Gastrocnemius medialis (tissue), 4 donors: ENCODE measurements around the gene ZNF584. TPM values are rescaled to one million over a fixed set of nuclear protein-coding genes. Genes with fewer than 3 reads are reported as not detected.
A peak's percentile ranks its signal among the peaks of the same experiment; 100 is the strongest.
"Not testable (repeated sequence)": the region's sequence is repeated elsewhere in the genome, so short reads cannot be mapped to it uniquely, and the experiment has no call there.

Experiments
- ATAC-seq, 2 donors: fragments of 150-250 bp; one replicate each; pipeline ENCODE4 v1.9.1; 2016
- DNase-seq, 2 donors: peaks; one replicate each; pipeline ENCODE4 v3.0.0-alpha.2; 2019
- H3K27ac ChIP-seq, 4 donors: fragments of 200-600 bp; sonication (generic); 1 replicate in 1 of 4; 2 replicates in 3 of 4; pipeline ENCODE4 v1.5.1; 2016 to 2018; ENCODE audit warnings: mild to moderate bottlenecking in 2 of 4, moderate library complexity in 1 of 4
- H3K27me3 ChIP-seq, 3 donors: fragments of 200-600 bp; sonication (generic) in 2 of 3; 1 replicate in 1 of 3; 2 replicates in 2 of 3; pipeline versions ENCODE4 v1.5.1 to v1.6.0; 2016 to 2019; ENCODE audit warnings: mild to moderate bottlenecking in 1 of 3, moderate library complexity in 1 of 3
- H3K36me3 ChIP-seq, 2 donors: fragments of 200-600 bp; sonication (generic) in 1 of 2; one replicate each; pipeline ENCODE4 v1.5.1; 2017 to 2018
- H3K4me1 ChIP-seq, 2 donors: fragments of 200-600 bp; sonication (generic) in 1 of 2; one replicate each; pipeline ENCODE4 v1.5.1; 2016 to 2017; ENCODE audit warnings: mild to moderate bottlenecking in 2 of 2
- H3K4me3 ChIP-seq, 4 donors: fragments of 200-600 bp; sonication (generic) in 3 of 4; 1 replicate in 1 of 4; 2 replicates in 3 of 4; pipeline ENCODE4 v1.5.1; 2016 to 2019; ENCODE audit warnings: mild to moderate bottlenecking in 2 of 4
- H3K9me3 ChIP-seq, 3 donors: fragments of 200-600 bp; sonication (generic) in 2 of 3; 1 replicate in 1 of 3; 2 replicates in 2 of 3; pipeline ENCODE4 v1.5.1; 2016 to 2019
- POLR2A ChIP-seq, 2 donors: fragments of 450-650 bp; IDR thresholded peaks; one replicate each; pipeline ENCODE4 v1.6.1; 2017; ENCODE audit warnings: antibody characterized with exemption in 2 of 2, mild to moderate bottlenecking in 2 of 2, moderate library complexity in 2 of 2
- in situ Hi-C, 4 donors: fragments of 200-750 bp; cut with MboI; loops; one replicate each; pipeline versions ENCODE4 v1.15.0 to v1.8.0; 2017; ENCODE audit warnings: low sequenced_read_pairs in 4 of 4
- intact Hi-C: fragments of 100-400 bp; cut with DNase I; formaldehyde crosslinking; loops from one replicate; pipeline ENCODE4 v1.15.1; 2023; ENCODE audit warnings: low total_unique reads
- total RNA-seq, 4 donors: library from RNA; depleted of rRNA; stranded (reverse); fragments of >200 nt; gene quantifications; one replicate each; pipeline versions ENCODE4 v1.1.0 to v1.2.3, GENCODE V29; 2016
- TF ChIP-seq, protein P1 (sequence below), 5 experiments: fragments of 450-650 bp in 3 of 5; fragments of 200-600 bp in 2 of 5; sonication (generic) in 2 of 5; IDR thresholded peaks in 4 of 5; conservative IDR thresholded peaks in 1 of 5; 1 replicate in 4 of 5; 2 replicates in 1 of 5; pipeline ENCODE4 v1.5.1; 2016 to 2019; ENCODE audit warnings: antibody characterized with exemption in 5 of 5, mild to moderate bottlenecking in 3 of 5, moderate library complexity in 3 of 5

Gene ZNF584
- total RNA-seq, 4 donors from 2014 or later, result 8.5 to 21.4 (median 10.2) TPM

GRCh38 chr19:58439576-58440554, 31.4 kb downstream of the ZNF584 start, which contains the start of gene ZNF132:
Gene ZNF132, minus strand, starts transcription at chr19:58440153. Its CDS starts 332 bp downstream, at chr19:58439821.
- ATAC-seq (peak; percentile 100), DNase-seq (peak; percentile 98 to 99)
- intact Hi-C loops, result loop anchor here (1.0 to 2.0 kb wide), 7 partner anchors 11 to 826 kb away; partner anchors contain the start of genes RPS5, ZNF134, ZNF274 and ZNF324B
- TF ChIP-seq, protein P1, sequence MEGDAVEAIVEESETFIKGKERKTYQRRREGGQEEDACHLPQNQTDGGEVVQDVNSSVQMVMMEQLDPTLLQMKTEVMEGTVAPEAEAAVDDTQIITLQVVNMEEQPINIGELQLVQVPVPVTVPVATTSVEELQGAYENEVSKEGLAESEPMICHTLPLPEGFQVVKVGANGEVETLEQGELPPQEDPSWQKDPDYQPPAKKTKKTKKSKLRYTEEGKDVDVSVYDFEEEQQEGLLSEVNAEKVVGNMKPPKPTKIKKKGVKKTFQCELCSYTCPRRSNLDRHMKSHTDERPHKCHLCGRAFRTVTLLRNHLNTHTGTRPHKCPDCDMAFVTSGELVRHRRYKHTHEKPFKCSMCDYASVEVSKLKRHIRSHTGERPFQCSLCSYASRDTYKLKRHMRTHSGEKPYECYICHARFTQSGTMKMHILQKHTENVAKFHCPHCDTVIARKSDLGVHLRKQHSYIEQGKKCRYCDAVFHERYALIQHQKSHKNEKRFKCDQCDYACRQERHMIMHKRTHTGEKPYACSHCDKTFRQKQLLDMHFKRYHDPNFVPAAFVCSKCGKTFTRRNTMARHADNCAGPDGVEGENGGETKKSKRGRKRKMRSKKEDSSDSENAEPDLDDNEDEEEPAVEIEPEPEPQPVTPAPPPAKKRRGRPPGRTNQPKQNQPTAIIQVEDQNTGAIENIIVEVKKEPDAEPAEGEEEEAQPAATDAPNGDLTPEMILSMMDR (IDR thresholded peaks at IDR 0.05 in 4 of 5, conservative IDR thresholded peaks at IDR 0.05 in 1 of 5), result no peak
- peak; percentile 38 to 44 for TF ChIP-seq POLR2A (IDR thresholded peaks at IDR 0.05)
- Histone ChIP-seq H3K4me3 (peak within 1 kb of the TSS; percentile 78 to 95 (median 82)), H3K4me1 (peaks cover 16 to 17% of the 10 kb centered on the region in 2 donors), H3K9me3 (peaks cover 2 to 22% (median 14%) of the 10 kb centered on the region in 3 donors), H3K36me3 (peaks cover 8 to 35% of the 10 kb centered on the region in 2 donors), H3K27me3 (no peaks in the 10 kb centered on the region), H3K27ac (peak within 1 kb of the TSS; percentile 70 to 87 (median 78))
- in situ Hi-C loops, result no loop called here

DNA sequence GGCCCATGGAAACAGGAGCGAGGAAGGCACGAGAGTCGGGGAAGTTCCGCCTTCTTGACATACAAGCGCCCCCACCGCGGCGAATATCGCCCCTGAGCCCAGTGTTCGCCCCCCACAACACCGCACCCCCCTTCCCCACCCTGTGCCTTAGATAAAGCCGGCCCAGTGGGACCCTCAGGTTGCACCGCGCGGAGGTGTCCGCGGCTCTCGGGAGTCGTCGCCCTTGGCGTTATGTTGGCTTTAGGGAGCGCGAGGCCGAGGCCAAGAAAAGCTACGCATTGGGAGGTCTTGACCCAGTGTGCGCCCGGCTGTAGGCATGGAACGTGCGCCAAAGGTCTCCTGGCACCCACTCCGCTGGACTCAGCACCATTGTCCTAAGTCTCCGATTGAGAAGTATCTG, 32.1 kb downstream of the ZNF584 start:
- intact Hi-C loops (loop anchor here (1.0 to 2.0 kb wide), 7 partner anchors 11 to 826 kb away; partner anchors contain the start of genes RPS5, ZNF134, ZNF274 and ZNF324B), in situ Hi-C loops (no loop called here)
- peaks cover 16 to 17% of the 10 kb centered on the region in 2 donors for H3K4me1 ChIP-seq
- peak overlapping the region; percentile 78 to 95 (median 82) for H3K4me3 ChIP-seq
- ATAC-seq (no peak), DNase-seq (no peak)
- peaks cover 1 to 28% of the 10 kb centered on the region in 2 donors for H3K36me3 ChIP-seq
- H3K27ac ChIP-seq, result peak overlapping the region; percentile 70 to 87 (median 78)
- peaks cover 0 to 15% (median 9%) of the 10 kb centered on the region in 3 donors for H3K9me3 ChIP-seq
- TF ChIP-seq POLR2A (IDR thresholded peaks at IDR 0.05), result no peak
- TF ChIP-seq, protein P1 (IDR thresholded peaks at IDR 0.05 in 4 of 5, conservative IDR thresholded peaks at IDR 0.05 in 1 of 5), result no peak
- no peaks in the 10 kb centered on the region for H3K27me3 ChIP-seq

- peaks cover 16 to 17% of the 10 kb centered on the region in 2 donors for H3K4me1 ChIP-seq
- intact Hi-C loops, in situ Hi-C loops: not testable (repeated sequence)
These were observed 34.5 kb downstream of the ZNF584 start for GRCh38 chr19:58442986-58443385.

DNA sequence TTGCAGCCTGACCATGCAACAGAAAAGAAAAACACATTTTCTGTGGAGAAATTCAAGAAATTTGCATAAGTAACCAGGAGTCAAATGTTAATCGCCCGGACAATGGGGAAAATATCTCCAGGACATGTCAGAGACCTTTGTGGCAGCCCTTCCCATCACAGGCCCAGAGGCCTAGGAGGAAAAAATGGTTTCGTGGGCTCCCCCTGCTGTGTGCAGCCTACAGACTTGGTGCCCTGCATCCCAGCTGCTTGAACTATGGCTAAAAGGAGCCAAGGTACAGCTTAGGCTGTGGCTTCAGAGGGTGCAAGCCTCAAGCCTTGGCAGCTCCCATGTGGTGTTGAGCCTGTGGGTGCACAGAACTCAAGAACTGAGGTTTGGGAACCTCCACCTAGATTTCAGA, 40.4 kb downstream of the ZNF584 start:
- H3K27me3 ChIP-seq, result peaks cover 0 to 11% (median 3%) of the 10 kb centered on the region in 3 donors
- DNase-seq, intact Hi-C loops, ATAC-seq, H3K36me3 ChIP-seq, H3K9me3 ChIP-seq, H3K4me3 ChIP-seq, H3K27ac ChIP-seq, in situ Hi-C loops: not testable (repeated sequence)
- peaks cover 7 to 10% of the 10 kb centered on the region in 2 donors for H3K4me1 ChIP-seq

More at GRCh38 chr19:58442986-58443385, 34.5 kb downstream of the ZNF584 start:
- H3K36me3 ChIP-seq, H3K27ac ChIP-seq, H3K4me3 ChIP-seq, DNase-seq, H3K27me3 ChIP-seq, H3K9me3 ChIP-seq, ATAC-seq: not testable (repeated sequence)

- Histone ChIP-seq H3K27me3 (peaks cover 0 to 11% (median 3%) of the 10 kb centered on the region in 3 donors), H3K4me1 (peaks cover 7 to 10% of the 10 kb centered on the region in 2 donors)
- DNase-seq, H3K4me3 ChIP-seq, ATAC-seq, in situ Hi-C loops, H3K36me3 ChIP-seq, H3K27ac ChIP-seq, intact Hi-C loops, H3K9me3 ChIP-seq: not testable (repeated sequence)
These were observed 41.5 kb downstream of the ZNF584 start for GRCh38 chr19:58449980-58450379.
